Thyroid gland (tissue), 4 donors: ENCODE results near the gene PET100. TPM values are rescaled to one million over a fixed set of nuclear protein-coding genes. Genes with fewer than 3 reads are reported as not detected.

Source experiments
- DNase-seq, 2 donors: peaks; one replicate each; pipeline ENCODE4 v3.0.0-alpha.2; 2019
- H3K27ac ChIP-seq, 3 donors: fragments of 200-600 bp; sonication (generic); 1 replicate in 2 of 3; 2 replicates in 1 of 3; pipeline ENCODE4 v1.5.1; 2016 to 2019; ENCODE audit warnings: mild to moderate bottlenecking in 1 of 3, moderate library complexity in 1 of 3
- H3K27me3 ChIP-seq: fragments of 200-600 bp; sonication (generic); one replicate; pipeline ENCODE4 v1.5.1; 2019
- H3K36me3 ChIP-seq, 2 donors: fragments of 200-600 bp; sonication (generic); one replicate each; pipeline ENCODE4 v1.5.1; 2016 to 2019
- H3K4me1 ChIP-seq, 2 donors: fragments of 200-600 bp; sonication (generic); one replicate each; pipeline ENCODE4 v1.5.1; 2017 to 2019
- H3K4me3 ChIP-seq, 3 donors: fragments of 200-600 bp; sonication (generic); replicated peaks in 1 of 3; 1 replicate in 2 of 3; 2 replicates in 1 of 3; pipeline ENCODE4 v1.5.1; 2016; ENCODE audit warnings: mild to moderate bottlenecking in 1 of 3
- H3K9me3 ChIP-seq: fragments of 200-600 bp; sonication (generic); one replicate; pipeline ENCODE4 v1.5.1; 2017
- POLR2A ChIP-seq, 2 donors: fragments of 450-650 bp; IDR thresholded peaks; one replicate each; pipeline ENCODE4 v1.6.1; 2017; ENCODE audit warnings: antibody characterized with exemption in 2 of 2, mild to moderate bottlenecking in 2 of 2, moderate library complexity in 1 of 2
- WGBS, 2 donors: methylation state at CpG; one replicate each; pipeline ENCODE4 v1.1.5; 2017; 5-methylcytosine and 5-hydroxymethylcytosine counted together
- intact Hi-C: fragments of 100-400 bp; cut with DNase I; formaldehyde crosslinking; loops from one replicate; pipeline ENCODE4 v1.15.1; 2023
- total RNA-seq, 4 donors: library from RNA; depleted of rRNA; stranded (reverse); fragments of >200 nt; gene quantifications; one replicate each; pipeline ENCODE4 v1.2.3, GENCODE V29; 2016
- TF ChIP-seq, protein P1 (sequence below), 6 experiments: fragments of 200-600 bp in 3 of 6; fragments of 450-650 bp in 3 of 6; sonication (generic) in 3 of 6; IDR thresholded peaks; one replicate each; pipeline ENCODE4 v1.5.1; 2016 to 2019; ENCODE audit warnings: antibody characterized with exemption in 6 of 6, mild to moderate bottlenecking in 2 of 6, inconsistent platforms in 1 of 6, moderate library complexity in 1 of 6

Gene PET100
- total RNA-seq, 4 donors from 2014 or later: 6.0 to 45.5 (median 13.9) TPM

DNA sequence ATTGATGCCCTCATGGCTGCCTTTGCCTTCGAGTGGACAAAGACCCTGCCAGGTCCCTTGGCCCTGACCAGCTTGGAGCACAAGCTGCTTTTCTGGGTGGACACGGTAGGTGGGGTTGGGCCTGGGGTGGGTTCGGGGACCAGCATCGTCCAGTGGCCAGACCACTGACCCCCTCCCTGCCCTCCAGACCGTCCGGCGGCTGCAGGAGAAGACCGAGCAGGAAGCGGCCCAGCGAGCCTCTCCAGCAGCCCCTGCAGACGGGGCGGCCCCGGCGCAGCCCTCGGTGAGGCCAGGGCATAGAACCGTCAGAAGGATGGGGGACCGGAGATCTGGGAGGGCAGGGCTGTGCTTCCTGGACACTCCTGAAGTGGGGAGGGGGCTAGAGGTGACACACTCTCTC lies 23.3 kb upstream of the PET100 start:
- Histone ChIP-seq H3K27ac (no peak overlapping the region), H3K4me1 (peaks cover 16 to 19% of the 10 kb centered on the region in 2 donors), H3K4me3 (no peak overlapping the region), H3K9me3 (no peaks in the 10 kb centered on the region), H3K36me3 (no peaks in the 10 kb centered on the region), H3K27me3 (no peaks in the 10 kb centered on the region)
- no peak for TF ChIP-seq POLR2A (IDR thresholded peaks at IDR 0.05)
- TF ChIP-seq, protein P1, sequence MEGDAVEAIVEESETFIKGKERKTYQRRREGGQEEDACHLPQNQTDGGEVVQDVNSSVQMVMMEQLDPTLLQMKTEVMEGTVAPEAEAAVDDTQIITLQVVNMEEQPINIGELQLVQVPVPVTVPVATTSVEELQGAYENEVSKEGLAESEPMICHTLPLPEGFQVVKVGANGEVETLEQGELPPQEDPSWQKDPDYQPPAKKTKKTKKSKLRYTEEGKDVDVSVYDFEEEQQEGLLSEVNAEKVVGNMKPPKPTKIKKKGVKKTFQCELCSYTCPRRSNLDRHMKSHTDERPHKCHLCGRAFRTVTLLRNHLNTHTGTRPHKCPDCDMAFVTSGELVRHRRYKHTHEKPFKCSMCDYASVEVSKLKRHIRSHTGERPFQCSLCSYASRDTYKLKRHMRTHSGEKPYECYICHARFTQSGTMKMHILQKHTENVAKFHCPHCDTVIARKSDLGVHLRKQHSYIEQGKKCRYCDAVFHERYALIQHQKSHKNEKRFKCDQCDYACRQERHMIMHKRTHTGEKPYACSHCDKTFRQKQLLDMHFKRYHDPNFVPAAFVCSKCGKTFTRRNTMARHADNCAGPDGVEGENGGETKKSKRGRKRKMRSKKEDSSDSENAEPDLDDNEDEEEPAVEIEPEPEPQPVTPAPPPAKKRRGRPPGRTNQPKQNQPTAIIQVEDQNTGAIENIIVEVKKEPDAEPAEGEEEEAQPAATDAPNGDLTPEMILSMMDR (IDR thresholded peaks at IDR 0.05): no peak
- intact Hi-C loops: no loop called here
- WGBS, 2 donors: 86 to 92% methylated on average over 10 to 12 of the region's 17 CpGs
- no peak for DNase-seq

DNA sequence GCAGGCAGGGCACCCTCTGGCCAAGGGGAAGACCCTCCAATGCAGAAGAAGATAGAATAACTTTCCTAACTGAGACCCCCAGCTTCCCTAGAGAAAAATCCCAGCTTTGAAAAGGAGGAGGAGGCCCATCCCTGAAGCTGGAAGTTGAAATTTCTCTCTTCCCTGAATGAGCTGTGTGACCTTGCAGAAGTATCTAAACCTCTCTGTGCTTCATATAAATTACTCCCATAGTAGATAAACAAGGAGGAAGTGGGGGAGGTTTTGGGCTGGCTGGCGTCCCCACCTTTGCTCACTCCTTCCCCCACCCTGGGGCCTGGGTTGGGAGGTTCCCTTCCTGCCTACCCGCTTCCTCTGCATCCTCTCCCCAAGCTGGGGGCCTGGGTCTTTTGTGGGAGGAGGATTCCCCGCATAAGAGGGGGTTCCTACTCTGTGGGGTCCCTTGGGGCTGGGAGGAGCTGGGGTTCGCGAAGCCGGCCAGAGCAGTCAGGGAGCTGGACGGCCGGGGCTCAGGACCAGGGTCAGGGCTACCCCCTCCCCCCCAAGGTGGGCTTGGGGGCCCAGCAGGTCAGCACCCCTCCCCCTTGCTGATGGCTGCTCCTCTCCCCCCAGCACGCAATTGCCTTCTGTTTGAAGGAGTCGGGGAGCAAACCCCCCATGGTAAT lies 22.2 kb upstream of the PET100 start:
- no peak overlapping the region for H3K4me3 ChIP-seq
- H3K36me3 ChIP-seq: peaks cover 0 to 5% of the 10 kb centered on the region in 2 donors
- DNase-seq: no peak
- no peak for TF ChIP-seq POLR2A (IDR thresholded peaks at IDR 0.05)
- TF ChIP-seq, protein P1 (IDR thresholded peaks at IDR 0.05): no peak
- H3K9me3 ChIP-seq: no peaks in the 10 kb centered on the region
- WGBS, 2 donors: 86 to 91% methylated on average over 4 to 8 of the region's 10 CpGs
- H3K4me1 ChIP-seq: peaks cover 15 to 17% of the 10 kb centered on the region in 2 donors
- H3K27me3 ChIP-seq: no peaks in the 10 kb centered on the region
- H3K27ac ChIP-seq: no peak overlapping the region
- intact Hi-C loops: no loop called here

DNA sequence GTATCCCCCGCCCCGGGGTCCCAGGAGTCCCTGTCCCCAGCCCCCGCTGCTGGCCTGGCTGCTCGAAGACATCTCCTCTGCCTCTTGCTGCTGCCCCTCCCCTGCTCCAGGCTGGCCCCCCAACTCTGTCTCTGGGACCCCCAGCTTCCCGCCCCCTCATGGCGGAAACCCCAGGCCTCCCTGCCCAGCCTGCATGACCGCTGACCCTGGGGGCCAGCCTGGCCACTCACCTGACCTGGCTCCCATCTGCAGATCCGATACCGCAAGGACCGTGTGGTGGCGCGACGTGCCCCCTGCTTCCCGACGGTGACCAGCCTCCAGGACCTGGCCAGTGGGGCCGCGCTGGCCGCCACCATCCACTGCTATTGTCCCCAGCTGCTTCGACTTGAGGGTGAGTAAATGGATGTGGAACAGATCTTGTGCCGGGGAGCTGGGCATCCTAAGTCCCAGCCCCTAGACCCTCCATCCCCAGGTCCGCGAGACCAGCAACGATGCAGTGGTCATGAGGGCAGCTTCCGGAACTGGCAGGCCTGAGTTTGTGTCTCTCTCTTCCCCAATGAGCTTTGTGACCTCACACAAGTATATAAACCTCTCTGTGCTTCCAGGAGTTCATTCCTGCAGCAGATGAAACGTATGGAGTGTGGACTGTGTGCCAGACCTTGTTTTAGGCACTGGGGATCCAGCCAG lies 21.6 kb upstream of the PET100 start:
- 90% methylated on average over 18 to 20 of the region's 25 CpGs for WGBS, 2 donors
- Histone ChIP-seq H3K4me3 (no peak overlapping the region), H3K9me3 (no peaks in the 10 kb centered on the region), H3K27me3 (no peaks in the 10 kb centered on the region), H3K36me3 (peaks cover 0 to 5% of the 10 kb centered on the region in 2 donors), H3K4me1 (peaks cover 10 to 12% of the 10 kb centered on the region in 2 donors), H3K27ac (no peak overlapping the region)
- intact Hi-C loops: no loop called here
- no peak for DNase-seq
- TF ChIP-seq POLR2A (IDR thresholded peaks at IDR 0.05): no peak
- TF ChIP-seq, protein P1 (IDR thresholded peaks at IDR 0.05): no peak

DNA sequence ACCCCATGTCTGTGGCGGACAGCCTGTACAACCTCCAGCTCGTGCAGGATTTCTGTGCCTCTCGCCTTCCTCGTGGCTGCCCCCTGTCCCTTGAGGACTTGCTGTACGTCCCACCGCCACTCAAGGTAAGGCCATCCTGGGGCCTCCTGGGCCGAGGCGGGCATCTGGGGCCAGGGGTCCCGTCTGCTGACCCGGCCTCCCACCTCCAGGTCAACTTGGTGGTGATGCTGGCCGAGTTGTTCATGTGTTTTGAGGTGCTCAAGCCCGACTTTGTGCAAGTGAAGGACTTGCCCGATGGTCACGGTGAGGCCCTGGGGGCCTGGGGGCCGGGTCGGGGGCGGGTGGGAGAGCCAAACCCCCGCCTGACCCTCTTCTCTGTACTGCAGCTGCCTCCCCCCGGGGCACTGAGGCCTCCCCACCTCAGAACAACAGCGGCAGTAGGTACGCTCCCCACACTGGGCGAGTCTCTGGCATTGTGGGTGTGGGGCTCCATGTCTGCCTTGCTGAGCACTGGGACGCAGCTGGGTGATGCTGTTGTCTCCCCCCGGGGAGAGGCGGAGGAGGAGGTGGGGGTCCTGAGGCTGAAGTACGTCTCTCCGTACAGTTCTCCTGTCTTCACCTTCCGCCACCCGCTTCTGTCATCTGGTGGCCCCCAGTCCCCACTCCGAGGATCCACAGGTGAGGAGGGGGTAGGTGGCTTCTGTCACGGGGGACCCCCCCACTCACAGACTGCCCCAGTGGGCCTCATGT lies 18.9 kb upstream of the PET100 start:
- Histone ChIP-seq H3K9me3 (no peaks in the 10 kb centered on the region), H3K36me3 (peaks cover 0 to 5% of the 10 kb centered on the region in 2 donors), H3K4me3 (no peak overlapping the region), H3K27me3 (no peaks in the 10 kb centered on the region), H3K27ac (no peak overlapping the region), H3K4me1 (peaks cover 4 to 6% of the 10 kb centered on the region in 2 donors)
- DNase-seq: no peak
- TF ChIP-seq POLR2A (IDR thresholded peaks at IDR 0.05): no peak
- TF ChIP-seq, protein P1 (IDR thresholded peaks at IDR 0.05): no peak
- WGBS, 2 donors: 89% methylated on average over 21 to 24 of the region's 31 CpGs
- intact Hi-C loops: no loop called here
